SU-DHL-6 (cell line): ENCODE measurements around the gene CRYBB2.

Experiments
- H2AFZ ChIP-seq: fragments of 200-600 bp; sonication (generic); 2 replicates; pipeline ENCODE4 v1.6.1; 2014; ENCODE audit warnings: low read depth, mild to moderate bottlenecking, moderate library complexity, mixed read lengths, antibody characterized with exemption, low read length; ENCODE audit not compliant: severe bottlenecking
- H3F3A ChIP-seq: fragments of 200-600 bp; shearing (Covaris generic); 2 replicates; pipeline ENCODE4 v1.6.0; 2016; ENCODE audit warnings: antibody characterized with exemption, mild to moderate bottlenecking; ENCODE audit not compliant: insufficient read depth
- H3K27ac ChIP-seq: fragments of 200-600 bp; sonication (generic); 2 replicates; pipeline ENCODE4 v1.5.1; 2016; ENCODE audit warnings: low read depth, mild to moderate bottlenecking, low read length, moderate library complexity, mixed read lengths
- H3K27me3 ChIP-seq: fragments of 200-600 bp; sonication (generic), shearing (Covaris generic); 2 replicates; pipeline ENCODE4 v1.6.0; 2014; ENCODE audit warnings: mild to moderate bottlenecking, low read length
- H3K36me3 ChIP-seq: fragments of 200-600 bp; sonication (generic); 2 replicates; pipeline ENCODE4 v1.6.1; 2014; ENCODE audit warnings: mild to moderate bottlenecking, low read length, mixed read lengths
- H3K4me2 ChIP-seq: fragments of 300-600, 200-600 bp; shearing (Covaris generic), sonication (generic); 2 replicates; pipeline ENCODE4 v1.6.0; 2014; ENCODE audit warnings: low read length, low read depth, mild to moderate bottlenecking; ENCODE audit not compliant: poor library complexity, severe bottlenecking
- H3K4me3 ChIP-seq: fragments of 200-600 bp; sonication (generic); 2 replicates; pipeline ENCODE4 v1.5.1; 2014; ENCODE audit warnings: antibody characterized with exemption, low read length, mild to moderate bottlenecking, mixed read lengths; ENCODE audit not compliant: insufficient read depth, poor library complexity, severe bottlenecking
- H3K79me2 ChIP-seq: fragments of 200-600 bp; sonication (generic); 2 replicates; pipeline ENCODE4 v1.6.1; 2014; ENCODE audit warnings: mild to moderate bottlenecking, low read length, moderate library complexity; ENCODE audit not compliant: insufficient read depth
- H3K9ac ChIP-seq: fragments of 200-600 bp; sonication (generic); 2 replicates; pipeline ENCODE4 v1.7.0; 2014; ENCODE audit warnings: mild to moderate bottlenecking, low read length
- H3K9me2 ChIP-seq: fragments of 200-600 bp; sonication (generic); replicated peaks from 2 replicates; pipeline ENCODE4 v1.6.1; 2014; ENCODE audit warnings: low read length; ENCODE audit not compliant: insufficient read depth
- H3K9me3 ChIP-seq: fragments of 200-600 bp; sonication (generic); 2 replicates; pipeline ENCODE4 v1.6.1; 2014; ENCODE audit warnings: low read length, mixed read lengths; ENCODE audit not compliant: insufficient read depth
- H4K20me1 ChIP-seq: fragments of 200-600 bp; sonication (generic); 2 replicates; pipeline ENCODE4 v1.6.1; 2014; ENCODE audit warnings: low read depth, mild to moderate bottlenecking, antibody characterized with exemption, low read length, moderate library complexity, mixed read lengths
- CTCF ChIP-seq: fragments of 200-600 bp; sonication (generic); IDR thresholded peaks from one replicate; pipeline ENCODE4 v1.5.1; 2017; ENCODE audit warnings: antibody characterized with exemption, mild to moderate bottlenecking, low read length, moderate library complexity; ENCODE audit not compliant: insufficient read depth, poor library complexity, severe bottlenecking
- EZH2phosphoT487 ChIP-seq: fragments of 200-600 bp; sonication (generic), shearing (Covaris generic); conservative IDR thresholded peaks from 2 replicates; pipeline ENCODE4 v1.6.1; 2018; ENCODE audit warnings: mild to moderate bottlenecking, antibody characterized with exemption, low read length, moderate library complexity, mixed read lengths

The CRYBB2 gene

GRCh38 chr22:25205847-25206246, 13.6 kb upstream of the CRYBB2 start:
- Histone ChIP-seq H3K79me2 (no peaks in the 10 kb centered on the region), H3K27ac (no peak overlapping the region), H3K9ac (no peak overlapping the region), H3K4me2 (no peak overlapping the region), H4K20me1 (no peaks in the 10 kb centered on the region), H3K4me3 (no peak overlapping the region), H3K36me3 (no peaks in the 10 kb centered on the region), H3F3A (no peaks in the 10 kb centered on the region), H3K27me3 (no peaks in the 10 kb centered on the region), H3K9me2 (no peaks in the 10 kb centered on the region), H2AFZ (no peak overlapping the region), H3K9me3 (no peaks in the 10 kb centered on the region)
- TF ChIP-seq CTCF (no peak), EZH2phosphoT487 (no peak)

GRCh38 chr22:25206998-25207397, 12.4 kb upstream of the CRYBB2 start:
- no peak for TF ChIP-seq EZH2phosphoT487
- TF ChIP-seq CTCF, result no peak
- Histone ChIP-seq H3K9me2 (no peaks in the 10 kb centered on the region), H3K27me3 (no peaks in the 10 kb centered on the region), H3K9me3 (no peaks in the 10 kb centered on the region), H2AFZ (no peak overlapping the region), H3F3A (no peaks in the 10 kb centered on the region), H3K9ac (no peak overlapping the region), H3K36me3 (no peaks in the 10 kb centered on the region), H4K20me1 (no peaks in the 10 kb centered on the region), H3K79me2 (no peaks in the 10 kb centered on the region), H3K4me2 (no peak overlapping the region), H3K4me3 (no peak overlapping the region), H3K27ac (no peak overlapping the region)

GRCh38 chr22:25207553-25208157, 11.8 kb upstream of the CRYBB2 start:
- H3K9ac ChIP-seq, result no peak overlapping the region
- H3K36me3 ChIP-seq, result no peaks in the 10 kb centered on the region
- no peak overlapping the region for H3K4me3 ChIP-seq
- H3K9me3 ChIP-seq, result no peaks in the 10 kb centered on the region
- H3K4me2 ChIP-seq, result no peak overlapping the region
- no peaks in the 10 kb centered on the region for H3K79me2 ChIP-seq
- H3K27ac ChIP-seq, result no peak overlapping the region
- no peaks in the 10 kb centered on the region for H3K9me2 ChIP-seq
- H4K20me1 ChIP-seq, result no peaks in the 10 kb centered on the region
- H3F3A ChIP-seq, result no peaks in the 10 kb centered on the region
- TF ChIP-seq CTCF (no peak), EZH2phosphoT487 (no peak)
- no peak overlapping the region for H2AFZ ChIP-seq
- H3K27me3 ChIP-seq, result no peaks in the 10 kb centered on the region
